Measurements from ENCODE around the gene CADPS2. TPM values are rescaled to one million over a fixed set of nuclear protein-coding genes. Genes with fewer than 3 reads are reported as not detected.
A peak's percentile ranks its signal among the peaks of the same experiment; 100 is the strongest.

CADPS2 gene
- 10 to 100 TPM; 33.3 to 74.7 (median 45.7) TPM for total RNA-seq

DNA sequence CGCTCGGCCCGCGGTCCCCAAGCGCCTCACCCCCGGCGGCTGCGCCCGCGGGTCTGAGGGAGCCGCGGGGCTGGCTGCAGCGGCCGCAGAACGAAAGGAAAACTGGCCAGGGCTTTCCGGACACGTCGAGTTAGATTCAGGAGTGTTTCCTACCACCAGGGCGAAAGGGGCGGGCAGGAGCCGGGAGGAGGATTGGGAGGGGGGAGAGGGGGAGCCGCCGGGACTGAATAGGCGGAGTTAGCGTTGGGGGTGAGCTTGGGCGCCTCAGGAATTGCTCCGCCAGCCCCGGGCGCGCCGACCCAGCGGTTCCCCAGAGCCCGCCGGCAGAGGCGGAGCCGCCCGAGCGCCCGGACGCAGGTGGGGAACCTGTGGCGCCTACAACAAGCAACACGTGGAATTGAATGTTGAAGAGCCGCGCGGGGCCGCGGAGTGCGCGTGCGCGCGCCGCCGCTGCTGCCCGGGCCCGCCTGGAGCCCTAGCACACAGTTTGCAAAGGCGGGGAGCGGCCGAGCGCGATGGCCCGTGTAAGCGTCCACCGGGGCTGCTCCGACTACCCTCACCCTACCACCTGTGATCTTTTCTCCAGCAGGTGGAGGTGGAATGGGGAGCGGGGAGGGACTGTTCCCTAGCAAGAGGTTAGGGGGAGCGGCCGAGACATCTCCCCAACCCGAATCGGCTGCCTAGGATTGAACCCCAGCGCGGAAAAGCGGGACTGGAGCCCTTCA is at the start of gene CADPS2:
TSS of gene CADPS2 (minus strand) at position 104 of the 725 bp plus-strand sequence. CDS start 123 bp downstream, outside the sequence.
- no peaks in the 10 kb centered on the region for H3K9me3 ChIP-seq
- H3K36me3 ChIP-seq = no peaks in the 10 kb centered on the region
- TF ChIP-seq, protein P1, sequence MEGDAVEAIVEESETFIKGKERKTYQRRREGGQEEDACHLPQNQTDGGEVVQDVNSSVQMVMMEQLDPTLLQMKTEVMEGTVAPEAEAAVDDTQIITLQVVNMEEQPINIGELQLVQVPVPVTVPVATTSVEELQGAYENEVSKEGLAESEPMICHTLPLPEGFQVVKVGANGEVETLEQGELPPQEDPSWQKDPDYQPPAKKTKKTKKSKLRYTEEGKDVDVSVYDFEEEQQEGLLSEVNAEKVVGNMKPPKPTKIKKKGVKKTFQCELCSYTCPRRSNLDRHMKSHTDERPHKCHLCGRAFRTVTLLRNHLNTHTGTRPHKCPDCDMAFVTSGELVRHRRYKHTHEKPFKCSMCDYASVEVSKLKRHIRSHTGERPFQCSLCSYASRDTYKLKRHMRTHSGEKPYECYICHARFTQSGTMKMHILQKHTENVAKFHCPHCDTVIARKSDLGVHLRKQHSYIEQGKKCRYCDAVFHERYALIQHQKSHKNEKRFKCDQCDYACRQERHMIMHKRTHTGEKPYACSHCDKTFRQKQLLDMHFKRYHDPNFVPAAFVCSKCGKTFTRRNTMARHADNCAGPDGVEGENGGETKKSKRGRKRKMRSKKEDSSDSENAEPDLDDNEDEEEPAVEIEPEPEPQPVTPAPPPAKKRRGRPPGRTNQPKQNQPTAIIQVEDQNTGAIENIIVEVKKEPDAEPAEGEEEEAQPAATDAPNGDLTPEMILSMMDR (IDR thresholded peaks at IDR 0.05) = peak; percentile 25 to 63 (median 46)
- TF ChIP-seq POLR2AphosphoS5 (IDR thresholded peaks at IDR 0.05) (peak; percentile 24 to 87), EP300 (IDR thresholded peaks at IDR 0.05) (no peak), POLR2A (IDR thresholded peaks at IDR 0.05) (peak in 3 of 4 donors; percentile 54 to 87 (median 81))
- peak within 1 kb of the TSS; percentile 61 to 91 (median 79) for H3K4me3 ChIP-seq
- DNase-seq = peak; percentile 91 to 96
- H3K27me3 ChIP-seq = peaks cover 0 to 8% (median 0%) of the 10 kb centered on the region in 4 donors
- peak within 1 kb of the TSS; percentile 92 to 98 (median 95) for H3K27ac ChIP-seq
- peak; percentile 95 to 96 for ATAC-seq (ENCODE audit: low FRiP score in 2 of 2)
- WGBS, 2 donors = 1% methylated on average over 45 to 48 of the region's 73 CpGs
- peaks cover 18 to 25% (median 19%) of the 10 kb centered on the region in 4 donors for H3K4me1 ChIP-seq

DNA sequence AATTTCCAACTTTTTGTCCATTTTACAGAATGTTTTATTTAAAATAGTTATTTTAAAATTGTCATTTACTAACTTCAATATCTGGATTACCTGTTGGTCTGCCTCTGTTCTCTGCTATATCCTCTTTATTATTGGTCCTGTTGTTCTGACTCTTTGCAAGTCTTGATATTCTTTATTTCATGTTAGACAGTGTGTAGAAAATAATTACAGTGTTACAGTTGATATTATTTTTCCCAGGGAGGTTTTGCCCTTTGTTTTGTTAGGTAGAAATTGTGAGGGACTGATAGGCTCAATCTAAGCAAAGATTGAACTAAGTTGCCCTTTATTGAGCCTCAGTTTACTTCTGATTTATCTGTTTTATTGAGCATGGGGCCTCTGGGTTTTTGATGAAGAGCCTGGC is 49.4 kb upstream of the CADPS2 start:
- ATAC-seq (ENCODE audit: low FRiP score in 2 of 2) = no peak
- TF ChIP-seq POLR2AphosphoS5 (IDR thresholded peaks at IDR 0.05) (no peak), POLR2A (IDR thresholded peaks at IDR 0.05) (no peak), EP300 (IDR thresholded peaks at IDR 0.05) (no peak)
- TF ChIP-seq, protein P1 (IDR thresholded peaks at IDR 0.05) = no peak

GRCh38 chr7:122919643-122920181 is 33.5 kb upstream of the CADPS2 start:
- no peaks in the 10 kb centered on the region for H3K9me3 ChIP-seq
- no peak overlapping the region for H3K27ac ChIP-seq
- no peaks in the 10 kb centered on the region for H3K36me3 ChIP-seq
- no peak overlapping the region for H3K4me3 ChIP-seq
- H3K4me1 ChIP-seq = peaks cover 0 to 5% (median 0%) of the 10 kb centered on the region in 4 donors
- TF ChIP-seq, protein P1 (IDR thresholded peaks at IDR 0.05) = no peak
- TF ChIP-seq EP300 (IDR thresholded peaks at IDR 0.05) (peak in 2 of 4 donors; percentile 82 to 84), POLR2AphosphoS5 (IDR thresholded peaks at IDR 0.05) (no peak), POLR2A (IDR thresholded peaks at IDR 0.05) (no peak)
- DNase-seq (no peak), ATAC-seq (ENCODE audit: low FRiP score in 2 of 2) (peak; percentile 39 to 75)
- no peaks in the 10 kb centered on the region for H3K27me3 ChIP-seq

More for the DNA sequence above, 49.4 kb upstream of the CADPS2 start:
- no peak for DNase-seq
- Histone ChIP-seq H3K27me3 (no peaks in the 10 kb centered on the region), H3K36me3 (no peaks in the 10 kb centered on the region), H3K9me3 (no peaks in the 10 kb centered on the region), H3K4me3 (no peak overlapping the region), H3K4me1 (no peaks in the 10 kb centered on the region), H3K27ac (no peak overlapping the region)

DNA sequence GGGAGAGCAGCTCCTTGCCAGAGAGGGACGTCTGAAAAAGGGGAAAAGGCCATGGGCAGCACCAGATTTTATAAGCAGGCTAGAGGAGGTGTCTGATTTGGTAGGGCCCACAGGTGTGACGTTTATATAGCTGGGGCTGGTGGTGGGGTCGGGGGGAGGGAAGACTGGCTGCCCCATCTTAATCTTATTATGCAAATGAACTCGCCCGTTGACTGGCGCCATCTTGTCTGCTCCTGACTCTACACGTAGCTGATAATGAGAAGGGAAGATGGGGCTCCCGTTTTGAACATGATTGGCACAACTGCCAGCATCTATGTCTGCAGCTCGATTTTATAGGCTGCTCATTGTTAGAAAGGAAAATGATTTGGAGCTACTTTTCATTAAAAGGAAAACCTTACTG is 28.6 kb upstream of the CADPS2 start:
- Histone ChIP-seq H3K36me3 (no peaks in the 10 kb centered on the region), H3K4me3 (no peak overlapping the region), H3K27ac (no peak overlapping the region), H3K9me3 (no peaks in the 10 kb centered on the region), H3K27me3 (no peaks in the 10 kb centered on the region), H3K4me1 (peaks cover 0 to 5% (median 0%) of the 10 kb centered on the region in 4 donors)
- TF ChIP-seq EP300 (IDR thresholded peaks at IDR 0.05) = no peak
- no peak for TF ChIP-seq POLR2A (IDR thresholded peaks at IDR 0.05)
- TF ChIP-seq POLR2AphosphoS5 (IDR thresholded peaks at IDR 0.05) = no peak
- TF ChIP-seq, protein P1 (IDR thresholded peaks at IDR 0.05) = no peak
- no peak for DNase-seq
- ATAC-seq (ENCODE audit: low FRiP score in 2 of 2) = no peak
- WGBS, 2 donors = 84 to 90% methylated on average over 9 of the region's 9 CpGs
